Fibroblast of lung (primary cell): ENCODE data around the gene PCDH15. TPM values are rescaled to one million over a fixed set of nuclear protein-coding genes. Genes with fewer than 3 reads are reported as not detected.

Experiments
- DNase-seq, 2 donors: peaks; one replicate each; pipeline versions ENCODE4 v3.0.0 to v3.0.0-alpha.2; 2010; ENCODE audit warnings: low read depth in 2 of 2
- H2AFZ ChIP-seq: 2 replicates; pipeline ENCODE4 v1.5.1; 2012; ENCODE audit warnings: low read length, control low read depth, inconsistent platforms
- H3K27ac ChIP-seq: 2 replicates; pipeline ENCODE4 v1.5.1; 2011; ENCODE audit warnings: low read length, control low read depth; ENCODE audit not compliant: insufficient read depth
- H3K27me3 ChIP-seq: 2 replicates; pipeline ENCODE4 v1.5.1; 2011; ENCODE audit warnings: mild to moderate bottlenecking, low read length; ENCODE audit not compliant: control insufficient read depth, insufficient read depth
- H3K36me3 ChIP-seq: 2 replicates; pipeline ENCODE4 v1.5.1; 2011; ENCODE audit warnings: low read length; ENCODE audit not compliant: control insufficient read depth, insufficient read depth
- H3K4me1 ChIP-seq: 2 replicates; pipeline ENCODE4 v1.5.1; 2011; ENCODE audit warnings: low read length; ENCODE audit not compliant: control insufficient read depth, insufficient read depth; ENCODE audit errors: extremely low read depth
- H3K4me2 ChIP-seq: 2 replicates; pipeline ENCODE4 v1.5.1; 2011; ENCODE audit warnings: low read length, control low read depth; ENCODE audit not compliant: insufficient read depth; ENCODE audit errors: extremely low read depth
- H3K4me3 ChIP-seq, 4 experiments: fragments of 200-600 bp in 1 of 4; sonication (generic) in 1 of 4; replicated peaks in 1 of 4; 2 replicates each; pipeline ENCODE4 v1.5.1; 2011 to 2016; ENCODE audit warnings: low read length in 4 of 4, low read depth in 3 of 4, mild to moderate bottlenecking in 3 of 4, control low read depth in 2 of 4, inconsistent platforms in 1 of 4, mixed read lengths in 1 of 4; ENCODE audit not compliant: insufficient read depth in 1 of 4; ENCODE audit errors: control extremely low read depth in 1 of 4
- H3K79me2 ChIP-seq: 2 replicates; pipeline ENCODE4 v1.5.1; 2012; ENCODE audit warnings: mild to moderate bottlenecking, low read length, inconsistent platforms; ENCODE audit not compliant: control insufficient read depth, insufficient read depth
- H3K9ac ChIP-seq: 2 replicates; pipeline ENCODE4 v1.5.1; 2011; ENCODE audit warnings: mild to moderate bottlenecking, low read length, control low read depth; ENCODE audit not compliant: insufficient read depth
- H3K9me3 ChIP-seq: 2 replicates; pipeline ENCODE4 v1.5.1; 2012; ENCODE audit warnings: low read depth, low read length; ENCODE audit not compliant: control insufficient read depth, insufficient read depth
- H4K20me1 ChIP-seq: 2 replicates; pipeline ENCODE4 v1.5.1; 2011; ENCODE audit warnings: low read length; ENCODE audit not compliant: control insufficient read depth, insufficient read depth; ENCODE audit errors: extremely low read depth
- CTCF ChIP-seq, 2 donors: IDR thresholded peaks in 1 of 2; conservative IDR thresholded peaks in 1 of 2; 1 replicate in 1 of 2; 2 replicates in 1 of 2; pipeline ENCODE4 v1.5.1; 2011 to 2012; ENCODE audit warnings: low read length in 2 of 2, control low read depth in 1 of 2, inconsistent platforms in 1 of 2, low read depth in 1 of 2, mild to moderate bottlenecking in 1 of 2
- EZH2 ChIP-seq: IDR thresholded peaks from 2 replicates; pipeline ENCODE4 v1.5.1; 2012; ENCODE audit warnings: low read length, control low read depth, mild to moderate bottlenecking; ENCODE audit errors: missing control alignments
- polyA plus RNA-seq, 2 donors: library from polyadenylated mRNA; depleted of rRNA in 1 of 2; stranded (reverse) in 1 of 2; unstranded in 1 of 2; fragments of >200 nt; gene quantifications; 2 replicates each; pipeline ENCODE4 v1.2.1, GENCODE V29; 2011 to 2012; ENCODE audit warnings: missing spikeins in 1 of 2
- total RNA-seq: library from RNA; depleted of rRNA; stranded (reverse); fragments of >200 nt; gene quantifications from 2 replicates; pipeline ENCODE4 v1.2.1, GENCODE V29; 2014

The PCDH15 gene
- total and polyA plus RNA-seq, 2 donors (not counting 1 experiment from before 2014, with no cell fraction given): under 0.01 TPM; not detected in 1

- TF ChIP-seq CTCF (conservative IDR thresholded peaks at IDR 0.05 in 1 of 2, IDR thresholded peaks at IDR 0.05 in 1 of 2; ENCODE audit: low read depth in 1 of 2, low read length in 2 of 2) (no peak), EZH2 (no peak)
- H3K9me3 ChIP-seq: no peaks in the 10 kb centered on the region
Measured at GRCh38 chr10:54318470-54318869, 482.6 kb downstream of the PCDH15 start.

GRCh38 chr10:54314430-54314829, 486.6 kb downstream of the PCDH15 start:
- H3K36me3 ChIP-seq: no peaks in the 10 kb centered on the region
- H3K9ac ChIP-seq: no peak overlapping the region
- H3K27me3 ChIP-seq: no peaks in the 10 kb centered on the region
- no peak for DNase-seq
- no peak overlapping the region for H2AFZ ChIP-seq
- no peak overlapping the region for H3K27ac ChIP-seq
- no peaks in the 10 kb centered on the region for H3K4me1 ChIP-seq
- TF ChIP-seq EZH2 (no peak), CTCF (conservative IDR thresholded peaks at IDR 0.05 in 1 of 2, IDR thresholded peaks at IDR 0.05 in 1 of 2; ENCODE audit: low read depth in 1 of 2, low read length in 2 of 2) (no peak)
- no peaks in the 10 kb centered on the region for H3K79me2 ChIP-seq
- H3K4me2 ChIP-seq: no peak overlapping the region
- H3K9me3 ChIP-seq: no peaks in the 10 kb centered on the region
- H3K4me3 ChIP-seq: no peak overlapping the region
- no peaks in the 10 kb centered on the region for H4K20me1 ChIP-seq

More at GRCh38 chr10:54318470-54318869, 482.6 kb downstream of the PCDH15 start:
- Histone ChIP-seq H3K27ac (no peak overlapping the region), H3K27me3 (no peaks in the 10 kb centered on the region), H2AFZ (no peak overlapping the region), H3K9ac (no peak overlapping the region), H4K20me1 (no peaks in the 10 kb centered on the region), H3K4me2 (no peak overlapping the region), H3K4me3 (no peak overlapping the region), H3K36me3 (no peaks in the 10 kb centered on the region), H3K4me1 (no peaks in the 10 kb centered on the region), H3K79me2 (no peaks in the 10 kb centered on the region)
- no peak for DNase-seq

GRCh38 chr10:54284526-54285193, 516.4 kb downstream of the PCDH15 start:
- no peaks in the 10 kb centered on the region for H3K79me2 ChIP-seq
- no peak overlapping the region for H3K4me3 ChIP-seq
- H3K9ac ChIP-seq: no peak overlapping the region
- no peaks in the 10 kb centered on the region for H4K20me1 ChIP-seq
- no peaks in the 10 kb centered on the region for H3K9me3 ChIP-seq
- no peaks in the 10 kb centered on the region for H3K36me3 ChIP-seq
- peak in 1 of 2 donors; percentile 59 for DNase-seq
- TF ChIP-seq EZH2 (no peak), CTCF (conservative IDR thresholded peaks at IDR 0.05 in 1 of 2, IDR thresholded peaks at IDR 0.05 in 1 of 2; ENCODE audit: low read depth in 1 of 2, low read length in 2 of 2) (no peak)
- no peak overlapping the region for H3K4me2 ChIP-seq
- no peak overlapping the region for H3K27ac ChIP-seq
- H2AFZ ChIP-seq: no peak overlapping the region
- H3K27me3 ChIP-seq: no peaks in the 10 kb centered on the region
- no peaks in the 10 kb centered on the region for H3K4me1 ChIP-seq
